A549 (cell line): ENCODE measurements around the gene GH2. TPM values are rescaled to one million over a fixed set of nuclear protein-coding genes. Genes with fewer than 3 reads are reported as not detected.

Experiments used
- ATAC-seq, 2 experiments: fragments of 200-7000 bp in 1 of 2; fragments of >200 bp in 1 of 2; cut with Nextera tagmentation in 1 of 2; cut with Tn5 transposase in 1 of 2; 3 replicates each; pipeline versions ENCODE4 v1.8.0 to v1.9.1; 2018 to 2020; ENCODE audit warnings: mild to moderate bottlenecking in 1 of 2, moderate library complexity in 1 of 2
- CTCF ChIA-PET: fragments of 300-600 bp; sonication (Branson Sonifier 250); formaldehyde crosslinking; extraction: SDS; loops from one replicate; lab custom pipeline; 2021; ENCODE audit warnings: antibody characterized with exemption, inconsistent platforms; lab: Yijun Ruan, JAX
- POLR2A ChIA-PET: fragments of 350-600 bp; formaldehyde crosslinking; extraction: SDS; loops from one replicate; lab custom pipeline; 2021; ENCODE audit warnings: antibody characterized with exemption, inconsistent platforms; lab: Yijun Ruan, JAX
- DNase-seq, 2 experiments: peaks; one replicate each; pipeline versions ENCODE4 v3.0.0 to v3.0.0-alpha.2; 2011 to 2016; ENCODE audit warnings: low read depth in 1 of 2, low spot score in 1 of 2
- FAIRE-seq: peaks from 2 replicates; lab custom pipeline; 2011; peaks lifted over from hg19 to GRCh38; lab: Jason Lieb, UNC
- H3K27ac ChIP-seq, 2 experiments: fragments of >200 bp; sonication (Bioruptor Twin); formaldehyde crosslinking; 3 replicates each; pipeline ENCODE4 v1.5.1; 2016 to 2017
- H3K4me1 ChIP-seq: fragments of >200 bp; sonication (Bioruptor Twin); formaldehyde crosslinking; 3 replicates; pipeline ENCODE4 v1.6.1; 2016
- H3K4me2 ChIP-seq: fragments of >200 bp; sonication (Bioruptor Twin); formaldehyde crosslinking; 3 replicates; pipeline ENCODE4 v1.6.1; 2016
- H3K4me3 ChIP-seq: fragments of >200 bp; sonication (Bioruptor Twin); formaldehyde crosslinking; 3 replicates; pipeline ENCODE4 v1.5.1; 2016
- H3K9me3 ChIP-seq: fragments of >200 bp; sonication (Bioruptor Twin); formaldehyde crosslinking; 3 replicates; pipeline ENCODE4 v1.6.1; 2016
- BHLHE40 ChIP-seq: IDR thresholded peaks from 2 replicates; pipeline ENCODE4 v1.6.1; 2012; ENCODE audit warnings: low read depth, low read length, inconsistent platforms
- CBX8 ChIP-seq: fragments of 200-600 bp; sonication (generic); IDR thresholded peaks from 2 replicates; pipeline ENCODE4 v1.6.1; 2016
- CEBPB ChIP-seq, 2 experiments: fragments of >200 bp in 1 of 2; sonication (Bioruptor Twin) in 1 of 2; formaldehyde crosslinking in 1 of 2; IDR thresholded peaks; 2 replicates each; pipeline ENCODE4 v1.6.1; 2012 to 2016
- EHF ChIP-seq: fragments of 250-450 bp; sonication (Bioruptor Pico); IDR thresholded peaks from 2 replicates; pipeline ENCODE4 v1.5.0; 2020; ENCODE audit warnings: mild to moderate bottlenecking
- GATA3 ChIP-seq: IDR thresholded peaks from 2 replicates; pipeline ENCODE4 v1.6.1; 2012; ENCODE audit warnings: borderline replicate concordance
- HEYL ChIP-seq: fragments of 250-450 bp; sonication (Bioruptor Pico); IDR thresholded peaks from 2 replicates; pipeline ENCODE4 v1.8.0; 2021; ENCODE audit warnings: mild to moderate bottlenecking, moderate library complexity
- HOXA7 ChIP-seq: fragments of 250-450 bp; sonication (Bioruptor Pico); IDR thresholded peaks from 2 replicates; pipeline ENCODE4 v1.5.0; 2020; ENCODE audit warnings: mild to moderate bottlenecking, moderate library complexity
- HOXB13 ChIP-seq: fragments of 250-450 bp; sonication (Bioruptor Pico); IDR thresholded peaks from 2 replicates; pipeline ENCODE4 v1.5.0; 2020; ENCODE audit warnings: low read depth, mild to moderate bottlenecking, moderate library complexity
- JUN ChIP-seq, 2 experiments: fragments of >200 bp; sonication (Bioruptor Twin); formaldehyde crosslinking; IDR thresholded peaks; 2 replicates in 1 of 2; 3 replicates in 1 of 2; pipeline ENCODE4 v1.6.1; 2016 to 2017
- MAFK ChIP-seq: fragments of 450-650 bp; IDR thresholded peaks from 2 replicates; pipeline ENCODE4 v1.6.1; 2014; ENCODE audit not compliant: partially characterized antibody
- NPAS2 ChIP-seq: fragments of 250-450 bp; sonication (Bioruptor Pico); IDR thresholded peaks from 2 replicates; pipeline ENCODE4 v1.8.0; 2022; ENCODE audit warnings: mild to moderate bottlenecking, moderate library complexity, borderline replicate concordance
- POLR2AphosphoS2 ChIP-seq: conservative IDR thresholded peaks from 2 replicates; pipeline ENCODE4 v1.6.1; 2012; ENCODE audit warnings: low read length, improper control_type of control experiment, inconsistent platforms
- RAD21 ChIP-seq, 2 experiments: fragments of >200 bp in 1 of 2; sonication (Bioruptor Twin) in 1 of 2; formaldehyde crosslinking in 1 of 2; IDR thresholded peaks in 1 of 2; conservative IDR thresholded peaks in 1 of 2; 2 replicates in 1 of 2; 3 replicates in 1 of 2; pipeline ENCODE4 v1.6.1; 2012 to 2018; ENCODE audit warnings: inconsistent platforms in 1 of 2
- RARB ChIP-seq: fragments of 250-450 bp; sonication (Bioruptor Pico); IDR thresholded peaks from 2 replicates; pipeline ENCODE4 v1.8.0; 2021; ENCODE audit warnings: mild to moderate bottlenecking, moderate library complexity
- RCOR1 ChIP-seq: fragments of 150-350 bp; IDR thresholded peaks from 2 replicates; pipeline ENCODE4 v1.6.1; 2014; ENCODE audit warnings: antibody characterized with exemption, low read length, low read depth
- RFX5 ChIP-seq: fragments of 450-650 bp; IDR thresholded peaks from 2 replicates; pipeline ENCODE4 v1.7.1; 2014; ENCODE audit warnings: antibody characterized with exemption, mild to moderate bottlenecking, moderate library complexity
- RNF2 ChIP-seq: fragments of 200-600 bp; sonication (generic); IDR thresholded peaks from 2 replicates; pipeline ENCODE4 v1.6.1; 2016; ENCODE audit warnings: low read depth, mild to moderate bottlenecking, antibody characterized with exemption, moderate library complexity, borderline replicate concordance
- SMC3 ChIP-seq: fragments of >200 bp; sonication (Bioruptor Twin); formaldehyde crosslinking; IDR thresholded peaks from 3 replicates; pipeline ENCODE4 v1.6.1; 2018; ENCODE audit warnings: inconsistent platforms
- TP53 ChIP-seq: fragments of 250-450 bp; sonication (Bioruptor Pico); IDR thresholded peaks from 2 replicates; pipeline ENCODE4 v1.5.0; 2021; ENCODE audit warnings: mild to moderate bottlenecking, moderate library complexity
- ZC3H11A ChIP-seq: fragments of 450-650 bp; IDR thresholded peaks from 2 replicates; pipeline ENCODE4 v1.6.1; 2014; ENCODE audit warnings: antibody characterized with exemption, mild to moderate bottlenecking
- ZNF302 ChIP-seq: fragments of 250-450 bp; sonication (Bioruptor Pico); IDR thresholded peaks from 2 replicates; pipeline ENCODE4 v1.9.0; 2021; ENCODE audit warnings: inconsistent platforms, mild to moderate bottlenecking, moderate library complexity
- ZSCAN20 ChIP-seq: fragments of 250-450 bp; sonication (Bioruptor Pico); IDR thresholded peaks from 2 replicates; pipeline ENCODE4 v1.8.0; 2022; ENCODE audit warnings: mild to moderate bottlenecking, moderate library complexity
- WGBS: methylation state at CpG from one replicate; pipeline ENCODE4 v1.1.6; 2017; ENCODE audit errors: missing lambda C conversion rate; 5-methylcytosine and 5-hydroxymethylcytosine counted together
- polyA plus RNA-seq, 4 experiments: library from polyadenylated mRNA; depleted of rRNA in 3 of 4; stranded (reverse); fragments of >200 nt; fragmentation: RNase III in 1 of 4; extraction: RNeasy Plus Mini Kit Qiagen cat#74134 plus additional on column Dnase treatment in 1 of 4; gene quantifications; 2 replicates in 3 of 4; 3 replicates in 1 of 4; pipeline ENCODE4 v1.2.3, GENCODE V29; 2011 to 2017
- TF ChIP-seq, protein P1 (sequence below): fragments of 250-450 bp; sonication (Bioruptor Pico); IDR thresholded peaks from 2 replicates; pipeline ENCODE4 v1.5.0; 2021; ENCODE audit warnings: mild to moderate bottlenecking, moderate library complexity, borderline replicate concordance
- TF ChIP-seq, protein P2 (sequence below): fragments of >200 bp; sonication (Bioruptor Twin); formaldehyde crosslinking; IDR thresholded peaks from 2 replicates; pipeline ENCODE4 v1.6.1; 2016
- TF ChIP-seq, protein P3 (sequence below): IDR thresholded peaks from 2 replicates; pipeline ENCODE4 v1.6.1; 2012
- TF ChIP-seq, protein P4 (sequence below): IDR thresholded peaks from 2 replicates; pipeline ENCODE4 v1.6.1; 2012
- TF ChIP-seq, protein P5 (sequence below): fragments of 200-600 bp; sonication (generic); IDR thresholded peaks from 2 replicates; pipeline ENCODE4 v1.6.1; 2016; ENCODE audit warnings: antibody characterized with exemption, mild to moderate bottlenecking, moderate library complexity
- TF ChIP-seq, protein P6 (sequence below): IDR thresholded peaks from 2 replicates; pipeline ENCODE4 v1.6.1; 2012; ENCODE audit warnings: low read depth, borderline replicate concordance
- TF ChIP-seq, protein P7 (sequence below): fragments of 250-450 bp; sonication (Bioruptor Pico); IDR thresholded peaks from 2 replicates; pipeline ENCODE4 v1.5.0; 2020; ENCODE audit warnings: low read depth, mild to moderate bottlenecking, moderate library complexity

The GH2 gene
- polyA plus RNA-seq, 2 of the 4 experiments (the other 2 are of a cell fraction), result not detected

DNA sequence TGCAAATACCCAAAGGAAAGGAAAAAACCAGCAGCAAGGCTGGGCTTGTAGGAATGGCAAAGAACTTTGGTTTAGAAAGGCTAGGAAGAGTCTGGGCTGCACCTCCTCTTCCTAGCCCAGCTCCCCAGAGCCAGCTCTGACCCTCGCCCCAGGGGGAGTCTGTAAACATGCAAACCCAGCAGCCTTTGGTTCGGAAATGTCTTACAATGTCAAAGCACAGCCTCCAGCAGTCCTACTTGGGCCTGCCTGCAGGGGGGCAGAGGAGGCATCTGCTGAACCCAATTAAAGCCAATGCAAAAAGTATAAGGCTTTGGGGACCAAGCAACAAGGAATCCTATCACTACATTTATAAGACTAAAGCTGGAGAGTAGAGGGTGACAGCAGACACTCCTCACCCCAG, 49.3 kb downstream of the GH2 start:
- DNase-seq, result no peak

DNA sequence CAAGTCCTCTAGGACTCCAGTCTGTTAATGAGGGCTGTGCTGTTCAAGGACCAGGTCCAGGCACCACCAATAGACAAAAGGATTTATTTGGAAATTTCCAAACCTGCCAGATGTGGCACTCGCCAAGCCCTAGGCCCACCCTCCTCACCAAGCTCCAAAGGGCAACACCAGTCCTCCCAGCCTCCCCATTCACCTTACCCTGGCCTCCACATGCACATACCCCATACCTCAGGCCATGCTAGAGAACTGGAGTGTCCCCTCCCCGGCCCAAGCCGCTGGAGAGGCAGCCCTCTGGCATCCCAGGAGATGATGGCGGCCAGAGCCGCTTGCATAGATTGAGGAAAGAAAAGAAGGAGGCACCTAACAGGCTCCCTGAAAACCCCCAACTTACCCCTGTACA, 49.7 kb downstream of the GH2 start:
- 95% methylated on average over 5 of the region's 5 CpGs for WGBS
- POLR2A ChIA-PET, result no interaction called here
- ATAC-seq (no peak), FAIRE-seq (no peak), DNase-seq (no peak)
- CTCF ChIA-PET, result interaction anchor here (0.8 to 4.8 kb wide), 5 partner anchors 10 to 96 kb away, joined by 3 to 33 read pairs (median 4); partner anchors contain the start of gene SMARCD2
- TF ChIP-seq RNF2 (no peak), ZNF302 (CRISPR knock-in tag) (no peak), CBX8 (no peak), CEBPB (IDR thresholded peaks at IDR 0.05) (no peak), TP53 (CRISPR knock-in tag) (no peak), ZC3H11A (no peak), POLR2AphosphoS2 (no peak), RAD21 (conservative IDR thresholded peaks at IDR 0.05 in 1 of 2, IDR thresholded peaks at IDR 0.05 in 1 of 2) (no peak), RCOR1 (no peak), NPAS2 (CRISPR knock-in tag) (no peak), GATA3 (no peak), HOXB13 (CRISPR knock-in tag) (no peak), SMC3 (no peak), JUN (IDR thresholded peaks at IDR 0.05) (no peak)
- TF ChIP-seq, protein P1, sequence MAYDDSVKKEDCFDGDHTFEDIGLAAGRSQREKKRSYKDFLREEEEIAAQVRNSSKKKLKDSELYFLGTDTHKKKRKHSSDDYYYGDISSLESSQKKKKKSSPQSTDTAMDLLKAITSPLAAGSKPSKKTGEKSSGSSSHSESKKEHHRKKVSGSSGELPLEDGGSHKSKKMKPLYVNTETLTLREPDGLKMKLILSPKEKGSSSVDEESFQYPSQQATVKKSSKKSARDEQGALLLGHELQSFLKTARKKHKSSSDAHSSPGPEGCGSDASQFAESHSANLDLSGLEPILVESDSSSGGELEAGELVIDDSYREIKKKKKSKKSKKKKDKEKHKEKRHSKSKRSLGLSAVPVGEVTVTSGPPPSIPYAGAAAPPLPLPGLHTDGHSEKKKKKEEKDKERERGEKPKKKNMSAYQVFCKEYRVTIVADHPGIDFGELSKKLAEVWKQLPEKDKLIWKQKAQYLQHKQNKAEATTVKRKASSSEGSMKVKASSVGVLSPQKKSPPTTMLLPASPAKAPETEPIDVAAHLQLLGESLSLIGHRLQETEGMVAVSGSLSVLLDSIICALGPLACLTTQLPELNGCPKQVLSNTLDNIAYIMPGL (CRISPR knock-in tag), result no peak
- TF ChIP-seq, protein P2, sequence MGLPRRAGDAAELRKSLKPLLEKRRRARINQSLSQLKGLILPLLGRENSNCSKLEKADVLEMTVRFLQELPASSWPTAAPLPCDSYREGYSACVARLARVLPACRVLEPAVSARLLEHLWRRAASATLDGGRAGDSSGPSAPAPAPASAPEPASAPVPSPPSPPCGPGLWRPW, result no peak
- TF ChIP-seq, protein P3, sequence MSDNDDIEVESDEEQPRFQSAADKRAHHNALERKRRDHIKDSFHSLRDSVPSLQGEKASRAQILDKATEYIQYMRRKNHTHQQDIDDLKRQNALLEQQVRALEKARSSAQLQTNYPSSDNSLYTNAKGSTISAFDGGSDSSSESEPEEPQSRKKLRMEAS, result no peak
- TF ChIP-seq, protein P4, sequence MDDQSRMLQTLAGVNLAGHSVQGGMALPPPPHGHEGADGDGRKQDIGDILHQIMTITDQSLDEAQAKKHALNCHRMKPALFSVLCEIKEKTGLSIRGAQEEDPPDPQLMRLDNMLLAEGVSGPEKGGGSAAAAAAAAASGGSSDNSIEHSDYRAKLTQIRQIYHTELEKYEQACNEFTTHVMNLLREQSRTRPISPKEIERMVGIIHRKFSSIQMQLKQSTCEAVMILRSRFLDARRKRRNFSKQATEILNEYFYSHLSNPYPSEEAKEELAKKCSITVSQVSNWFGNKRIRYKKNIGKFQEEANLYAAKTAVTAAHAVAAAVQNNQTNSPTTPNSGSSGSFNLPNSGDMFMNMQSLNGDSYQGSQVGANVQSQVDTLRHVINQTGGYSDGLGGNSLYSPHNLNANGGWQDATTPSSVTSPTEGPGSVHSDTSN, result no peak
- Histone ChIP-seq H3K4me1 (peaks cover 20% of the 10 kb centered on the region; the same call in 2 of the 3 replicates), H3K4me3 (no peak overlapping the region), H3K4me2 (no peak overlapping the region), H3K9me3 (no peaks in the 10 kb centered on the region), H3K27ac (no peak overlapping the region)

More for the DNA sequence above, 49.3 kb downstream of the GH2 start:
- CTCF ChIA-PET, result interaction anchor here (0.8 to 4.5 kb wide), 6 partner anchors 9 to 97 kb away, joined by 3 to 23 read pairs (median 4); partner anchors contain the start of gene SMARCD2
- POLR2A ChIA-PET, result no interaction called here
- TF ChIP-seq CBX8, result no peak
- TF ChIP-seq GATA3, result no peak
- no peak for TF ChIP-seq HEYL (CRISPR knock-in tag)
- no peak for TF ChIP-seq RARB
- TF ChIP-seq, protein P5, sequence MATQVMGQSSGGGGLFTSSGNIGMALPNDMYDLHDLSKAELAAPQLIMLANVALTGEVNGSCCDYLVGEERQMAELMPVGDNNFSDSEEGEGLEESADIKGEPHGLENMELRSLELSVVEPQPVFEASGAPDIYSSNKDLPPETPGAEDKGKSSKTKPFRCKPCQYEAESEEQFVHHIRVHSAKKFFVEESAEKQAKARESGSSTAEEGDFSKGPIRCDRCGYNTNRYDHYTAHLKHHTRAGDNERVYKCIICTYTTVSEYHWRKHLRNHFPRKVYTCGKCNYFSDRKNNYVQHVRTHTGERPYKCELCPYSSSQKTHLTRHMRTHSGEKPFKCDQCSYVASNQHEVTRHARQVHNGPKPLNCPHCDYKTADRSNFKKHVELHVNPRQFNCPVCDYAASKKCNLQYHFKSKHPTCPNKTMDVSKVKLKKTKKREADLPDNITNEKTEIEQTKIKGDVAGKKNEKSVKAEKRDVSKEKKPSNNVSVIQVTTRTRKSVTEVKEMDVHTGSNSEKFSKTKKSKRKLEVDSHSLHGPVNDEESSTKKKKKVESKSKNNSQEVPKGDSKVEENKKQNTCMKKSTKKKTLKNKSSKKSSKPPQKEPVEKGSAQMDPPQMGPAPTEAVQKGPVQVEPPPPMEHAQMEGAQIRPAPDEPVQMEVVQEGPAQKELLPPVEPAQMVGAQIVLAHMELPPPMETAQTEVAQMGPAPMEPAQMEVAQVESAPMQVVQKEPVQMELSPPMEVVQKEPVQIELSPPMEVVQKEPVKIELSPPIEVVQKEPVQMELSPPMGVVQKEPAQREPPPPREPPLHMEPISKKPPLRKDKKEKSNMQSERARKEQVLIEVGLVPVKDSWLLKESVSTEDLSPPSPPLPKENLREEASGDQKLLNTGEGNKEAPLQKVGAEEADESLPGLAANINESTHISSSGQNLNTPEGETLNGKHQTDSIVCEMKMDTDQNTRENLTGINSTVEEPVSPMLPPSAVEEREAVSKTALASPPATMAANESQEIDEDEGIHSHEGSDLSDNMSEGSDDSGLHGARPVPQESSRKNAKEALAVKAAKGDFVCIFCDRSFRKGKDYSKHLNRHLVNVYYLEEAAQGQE, result no peak
- TF ChIP-seq EHF (CRISPR knock-in tag), result no peak
- TF ChIP-seq HOXA7 (CRISPR knock-in tag), result no peak
- TF ChIP-seq ZSCAN20, result no peak
- TF ChIP-seq, protein P6, sequence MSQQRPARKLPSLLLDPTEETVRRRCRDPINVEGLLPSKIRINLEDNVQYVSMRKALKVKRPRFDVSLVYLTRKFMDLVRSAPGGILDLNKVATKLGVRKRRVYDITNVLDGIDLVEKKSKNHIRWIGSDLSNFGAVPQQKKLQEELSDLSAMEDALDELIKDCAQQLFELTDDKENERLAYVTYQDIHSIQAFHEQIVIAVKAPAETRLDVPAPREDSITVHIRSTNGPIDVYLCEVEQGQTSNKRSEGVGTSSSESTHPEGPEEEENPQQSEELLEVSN, result no peak
- TF ChIP-seq, protein P2, result no peak
- TF ChIP-seq RNF2, result no peak
- no peak for TF ChIP-seq ZC3H11A
- TF ChIP-seq BHLHE40, result no peak
- TF ChIP-seq ZNF302 (CRISPR knock-in tag), result no peak
- TF ChIP-seq RFX5, result no peak
- no peak for TF ChIP-seq MAFK
- TF ChIP-seq POLR2AphosphoS2, result no peak
- no peak for TF ChIP-seq SMC3
- TF ChIP-seq, protein P7, sequence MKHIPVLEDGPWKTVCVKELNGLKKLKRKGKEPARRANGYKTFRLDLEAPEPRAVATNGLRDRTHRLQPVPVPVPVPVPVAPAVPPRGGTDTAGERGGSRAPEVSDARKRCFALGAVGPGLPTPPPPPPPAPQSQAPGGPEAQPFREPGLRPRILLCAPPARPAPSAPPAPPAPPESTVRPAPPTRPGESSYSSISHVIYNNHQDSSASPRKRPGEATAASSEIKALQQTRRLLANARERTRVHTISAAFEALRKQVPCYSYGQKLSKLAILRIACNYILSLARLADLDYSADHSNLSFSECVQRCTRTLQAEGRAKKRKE (CRISPR knock-in tag), result no peak
- peak; percentile 6 to 30; a peak in 3 of 6 replicates for ATAC-seq
- WGBS, result 90% methylated on average over 2 of the region's 2 CpGs
- Histone ChIP-seq H3K27ac (no peak overlapping the region), H3K4me2 (no peak overlapping the region), H3K4me1 (peaks cover 20% of the 10 kb centered on the region; the same call in 2 of the 3 replicates), H3K9me3 (no peaks in the 10 kb centered on the region), H3K4me3 (no peak overlapping the region)
- FAIRE-seq, result no peak
